Prostate gland (tissue), 2 donors: ENCODE results near the gene GRIN2A. TPM values are rescaled to one million over a fixed set of nuclear protein-coding genes. Genes with fewer than 3 reads are reported as not detected.

Experiments used
- DNase-seq: peaks from one replicate; pipeline ENCODE4 v3.0.0-alpha.2; 2019; ENCODE audit warnings: low spot score
- H3K27ac ChIP-seq, 2 donors: fragments of 200-600 bp; sonication (generic); 2 replicates each; pipeline ENCODE4 v1.5.1; 2017 to 2019
- H3K27me3 ChIP-seq: fragments of 200-600 bp; sonication (generic); replicated peaks from 2 replicates; pipeline ENCODE4 v1.5.1; 2019; ENCODE audit not compliant: insufficient read depth
- H3K36me3 ChIP-seq, 2 donors: fragments of 200-600 bp; sonication (generic); 1 replicate in 1 of 2; 2 replicates in 1 of 2; pipeline versions ENCODE4 v1.5.1 to v1.8.1; 2017 to 2019
- H3K4me1 ChIP-seq: fragments of 200-600 bp; sonication (generic); replicated peaks from 2 replicates; pipeline ENCODE4 v1.5.1; 2019
- H3K4me3 ChIP-seq, 2 donors: fragments of 200-600 bp; sonication (generic); 2 replicates each; pipeline ENCODE4 v1.5.1; 2017 to 2019
- H3K9me3 ChIP-seq: fragments of 200-600 bp; sonication (generic); 2 replicates; pipeline ENCODE4 v1.5.1; 2017
- CTCF ChIP-seq, 4 experiments: fragments of 200-600 bp in 2 of 4; fragments of 450-650 bp in 2 of 4; sonication (generic) in 2 of 4; IDR thresholded peaks; 1 replicate in 3 of 4; 2 replicates in 1 of 4; pipeline ENCODE4 v1.5.1; 2016 to 2019; ENCODE audit warnings: antibody characterized with exemption in 4 of 4, mild to moderate bottlenecking in 2 of 4, moderate library complexity in 2 of 4
- POLR2A ChIP-seq: fragments of 450-650 bp; IDR thresholded peaks from one replicate; pipeline ENCODE4 v1.6.1; 2016; ENCODE audit warnings: antibody characterized with exemption, mild to moderate bottlenecking
- POLR2AphosphoS5 ChIP-seq: sonication (generic); formaldehyde crosslinking; IDR thresholded peaks from one replicate; pipeline ENCODE4 v1.6.1; 2017; ENCODE audit warnings: antibody characterized with exemption
- WGBS: methylation state at CpG from one replicate; pipeline ENCODE4 v1.1.5; 2018; 5-methylcytosine and 5-hydroxymethylcytosine counted together
- intact Hi-C: fragments of 100-400 bp; cut with DNase I; formaldehyde crosslinking; loops from one replicate; pipeline ENCODE4 v1.14.2; 2022
- total RNA-seq, 2 donors: library from RNA; depleted of rRNA; stranded (reverse); fragments of >200 nt; gene quantifications; one replicate each; pipeline ENCODE4 v1.1.0, GENCODE V29; 2016

Gene GRIN2A
- total RNA-seq, 2 donors from 2014 or later: 0.23 to 11.4 TPM

DNA sequence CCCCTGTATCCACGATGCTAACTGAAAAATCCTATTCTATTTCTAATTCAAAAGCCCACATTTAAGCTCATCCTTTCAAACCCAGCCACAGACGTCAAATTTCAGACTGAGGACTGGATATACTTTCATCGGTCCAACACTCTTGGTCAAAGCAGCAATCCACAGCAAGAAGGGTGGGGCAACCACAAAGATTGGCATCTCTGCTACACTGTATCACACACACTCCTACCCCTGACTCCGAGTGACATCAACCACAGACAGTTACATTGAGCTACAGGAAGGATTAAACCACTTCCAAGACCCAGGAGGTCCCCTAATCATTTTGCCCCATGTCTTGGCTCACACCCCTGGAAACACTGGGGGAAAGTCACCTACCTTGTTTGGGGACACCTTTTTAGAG is 61.3 kb downstream of the GRIN2A start:
- H3K4me3 ChIP-seq: no peak overlapping the region
- no peaks in the 10 kb centered on the region for H3K4me1 ChIP-seq
- H3K27ac ChIP-seq: no peak overlapping the region
- 85% methylated on average over 4 of the region's 4 CpGs for WGBS
- H3K9me3 ChIP-seq: no peaks in the 10 kb centered on the region
- H3K36me3 ChIP-seq: no peaks in the 10 kb centered on the region
- no peak for DNase-seq
- no peak for TF ChIP-seq POLR2AphosphoS5
- no peak for TF ChIP-seq CTCF (IDR thresholded peaks at IDR 0.05)
- intact Hi-C loops: no loop called here
- H3K27me3 ChIP-seq: no peaks in the 10 kb centered on the region

GRCh38 chr16:10114409-10114808 is 67.8 kb downstream of the GRIN2A start:
- TF ChIP-seq POLR2AphosphoS5 (no peak), CTCF (IDR thresholded peaks at IDR 0.05) (no peak), POLR2A (no peak)
- Histone ChIP-seq H3K9me3 (no peaks in the 10 kb centered on the region), H3K4me1 (no peaks in the 10 kb centered on the region), H3K36me3 (no peaks in the 10 kb centered on the region), H3K4me3 (no peak overlapping the region), H3K27ac (no peak overlapping the region), H3K27me3 (no peaks in the 10 kb centered on the region)
- intact Hi-C loops: no loop called here
- no peak for DNase-seq
- 18% methylated on average over 4 of the region's 4 CpGs for WGBS

DNA sequence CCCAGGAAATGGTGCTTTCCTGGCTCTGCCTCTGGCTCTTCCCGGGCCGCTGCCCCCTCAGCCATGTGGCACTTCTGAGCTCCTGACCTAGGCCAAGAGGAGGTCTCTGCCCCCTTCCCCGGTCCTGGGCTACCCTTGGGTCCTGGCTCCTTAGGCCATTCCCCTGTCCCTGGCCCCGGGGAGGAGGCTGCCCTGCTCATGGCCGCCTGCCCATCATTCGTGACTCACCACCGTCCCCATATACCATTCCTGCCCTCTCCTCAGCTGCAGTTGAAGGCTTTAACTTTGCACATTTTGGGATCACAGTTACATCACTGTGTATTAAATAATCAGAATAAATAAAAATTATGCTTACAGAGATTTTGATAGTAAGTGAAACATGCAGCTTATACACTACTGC is 69.0 kb downstream of the GRIN2A start:
- H3K9me3 ChIP-seq: no peaks in the 10 kb centered on the region
- no peak for DNase-seq
- H3K4me1 ChIP-seq: no peaks in the 10 kb centered on the region
- TF ChIP-seq CTCF (IDR thresholded peaks at IDR 0.05) (no peak), POLR2AphosphoS5 (no peak), POLR2A (no peak)
- H3K36me3 ChIP-seq: no peaks in the 10 kb centered on the region
- intact Hi-C loops: no loop called here
- no peaks in the 10 kb centered on the region for H3K27me3 ChIP-seq
- H3K27ac ChIP-seq: no peak overlapping the region
- no peak overlapping the region for H3K4me3 ChIP-seq
- 73% methylated on average over 7 of the region's 7 CpGs for WGBS

- H3K9me3 ChIP-seq: no peaks in the 10 kb centered on the region
- TF ChIP-seq POLR2A (no peak), CTCF (IDR thresholded peaks at IDR 0.05) (no peak), POLR2AphosphoS5 (no peak)
- no peak overlapping the region for H3K27ac ChIP-seq
- WGBS: 90% methylated on average over 5 of the region's 5 CpGs
- DNase-seq: no peak
- no peaks in the 10 kb centered on the region for H3K4me1 ChIP-seq
- H3K4me3 ChIP-seq: no peak overlapping the region
- no peaks in the 10 kb centered on the region for H3K27me3 ChIP-seq
- intact Hi-C loops: no loop called here
- no peaks in the 10 kb centered on the region for H3K36me3 ChIP-seq
These were observed 70.2 kb downstream of the GRIN2A start for GRCh38 chr16:10112021-10112420.

DNA sequence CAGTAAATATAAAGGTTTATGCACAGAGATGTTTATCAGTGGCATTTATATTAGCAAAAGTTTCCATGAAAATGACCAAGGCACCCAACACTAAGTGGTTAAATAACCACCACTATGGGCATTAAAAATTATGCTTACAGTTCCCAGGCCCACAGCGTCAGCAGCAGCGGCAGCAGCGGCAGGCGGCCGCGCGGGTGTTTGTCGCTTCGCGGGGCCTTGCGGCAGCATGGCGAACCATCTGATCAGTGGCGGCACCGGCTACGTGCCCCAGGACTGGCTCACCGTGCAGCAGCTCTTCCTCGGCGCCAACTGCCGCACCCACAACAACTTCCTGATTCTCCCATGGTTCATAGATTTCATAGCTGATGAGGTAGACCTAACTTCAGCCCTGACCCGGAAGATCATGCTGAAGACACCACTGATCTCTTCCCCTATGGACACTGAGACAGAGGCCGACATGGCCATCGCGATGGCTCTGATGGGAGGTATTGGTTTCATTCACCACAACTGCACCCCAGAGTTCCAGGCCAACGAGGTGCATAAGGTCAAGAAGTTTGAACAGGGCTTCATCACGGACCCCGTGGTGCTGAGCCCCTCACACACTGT is 71.0 kb downstream of the GRIN2A start:
- Histone ChIP-seq H3K4me1 (no peaks in the 10 kb centered on the region), H3K36me3 (no peaks in the 10 kb centered on the region), H3K27ac (no peak overlapping the region), H3K27me3 (no peaks in the 10 kb centered on the region), H3K9me3 (no peaks in the 10 kb centered on the region), H3K4me3 (no peak overlapping the region)
- 91% methylated on average over 26 of the region's 26 CpGs for WGBS
- intact Hi-C loops: no loop called here
- DNase-seq: no peak
- no peak for TF ChIP-seq CTCF (IDR thresholded peaks at IDR 0.05)
- TF ChIP-seq POLR2AphosphoS5: no peak
- TF ChIP-seq POLR2A: no peak
